Caco-2 (cell line): ENCODE data around the gene MCEE. TPM values are rescaled to one million over a fixed set of nuclear protein-coding genes. Genes with fewer than 3 reads are reported as not detected.

Source experiments
- BruUV-seq: library from RNA; stranded (reverse); fragments of 400-500 nt; replicated peaks from 2 replicates; lab custom pipeline; 2021; lab: Mats Ljungman, UMichigan
- CTCF ChIA-PET: fragments of 300-600 bp; sonication (Branson Sonifier 250); formaldehyde crosslinking; loops from one replicate; lab custom pipeline; 2022; ENCODE audit warnings: antibody characterized with exemption; lab: Charles Lee
- POLR2A ChIA-PET: fragments of 300-600 bp; sonication (Branson Sonifier 250); formaldehyde crosslinking; loops from one replicate; lab custom pipeline; 2022; ENCODE audit warnings: antibody characterized with exemption; lab: Charles Lee
- DNase-seq, 2 experiments: peaks; one replicate each; pipeline versions ENCODE4 v3.0.0 to v3.0.0-alpha.2; 2020 to 2022
- H3K27me3 ChIP-seq: replicated peaks from 2 replicates; pipeline ENCODE4 v1.6.0; 2011; ENCODE audit warnings: low read length; ENCODE audit not compliant: control insufficient read depth, insufficient read depth
- H3K36me3 ChIP-seq: 2 replicates; pipeline ENCODE4 v1.5.1; 2011; ENCODE audit warnings: low read length; ENCODE audit not compliant: control insufficient read depth, insufficient read depth
- H3K4me1 ChIP-seq: fragments of 250-450 bp; sonication (Bioruptor Pico); 2 replicates; pipeline ENCODE4 v1.5.1; 2020; ENCODE audit warnings: mild to moderate bottlenecking
- H3K4me3 ChIP-seq: 2 replicates; pipeline ENCODE4 v1.5.1; 2011; ENCODE audit warnings: low read depth, mild to moderate bottlenecking, control low read depth, low read length
- H3K9me3 ChIP-seq: fragments of 250-450 bp; sonication (Bioruptor Pico); 2 replicates; pipeline ENCODE4 v1.5.1; 2020; ENCODE audit warnings: mild to moderate bottlenecking, moderate library complexity
- H3K27ac Mint-ChIP-seq: one replicate; pipeline ENCODE4 v1.8.0; 2022; ENCODE audit warnings: mixed read lengths; ENCODE audit not compliant: unreplicated experiment
- H3K27me3 Mint-ChIP-seq: one replicate; pipeline ENCODE4 v1.8.0; 2022; ENCODE audit warnings: mixed read lengths; ENCODE audit not compliant: insufficient read depth, unreplicated experiment
- H3K36me3 Mint-ChIP-seq: one replicate; pipeline ENCODE4 v1.8.0; 2022; ENCODE audit warnings: mild to moderate bottlenecking, mixed read lengths; ENCODE audit not compliant: insufficient read depth, unreplicated experiment
- H3K4me1 Mint-ChIP-seq: one replicate; pipeline ENCODE4 v1.8.0; 2022; ENCODE audit warnings: low read depth, mixed read lengths; ENCODE audit not compliant: unreplicated experiment
- H3K4me3 Mint-ChIP-seq: one replicate; pipeline ENCODE4 v1.8.0; 2022; ENCODE audit warnings: mild to moderate bottlenecking, moderate library complexity, mixed read lengths; ENCODE audit not compliant: unreplicated experiment
- H3K9me3 Mint-ChIP-seq: one replicate; pipeline ENCODE4 v1.8.0; 2022; ENCODE audit warnings: mixed read lengths; ENCODE audit not compliant: unreplicated experiment
- intact Hi-C: fragments of 100-400 bp; cut with micrococcal nuclease; formaldehyde crosslinking; loops from one replicate; pipeline ENCODE4 v1.10.0; 2022; ENCODE audit not compliant: unreplicated experiment
- total RNA-seq: library from RNA; stranded (reverse); gene quantifications from 2 replicates; pipeline ENCODE4 v1.2.3, GENCODE V29; 2022
- TF ChIP-seq, protein P1 (sequence below), 2 experiments: fragments of 200-600 bp in 1 of 2; IDR thresholded peaks; 1 replicate in 1 of 2; 2 replicates in 1 of 2; pipeline versions ENCODE4 v1.5.1 to v1.8.0; 2011 to 2022; ENCODE audit warnings: antibody characterized with exemption in 1 of 2, control low read depth in 1 of 2, inconsistent platforms in 1 of 2, low read depth in 1 of 2, low read length in 1 of 2, mild to moderate bottlenecking in 1 of 2, moderate library complexity in 1 of 2; ENCODE audit not compliant: insufficient read depth in 1 of 2, severe bottlenecking in 1 of 2, unreplicated experiment in 1 of 2

MCEE gene
- total RNA-seq, 1 experiment from 2014 or later, result 13.7 TPM

GRCh38 chr2:71063216-71063615 is 66.8 kb downstream of the MCEE start:
- ChIA-PET POLR2A (no interaction called here), CTCF (no interaction called here)

DNA sequence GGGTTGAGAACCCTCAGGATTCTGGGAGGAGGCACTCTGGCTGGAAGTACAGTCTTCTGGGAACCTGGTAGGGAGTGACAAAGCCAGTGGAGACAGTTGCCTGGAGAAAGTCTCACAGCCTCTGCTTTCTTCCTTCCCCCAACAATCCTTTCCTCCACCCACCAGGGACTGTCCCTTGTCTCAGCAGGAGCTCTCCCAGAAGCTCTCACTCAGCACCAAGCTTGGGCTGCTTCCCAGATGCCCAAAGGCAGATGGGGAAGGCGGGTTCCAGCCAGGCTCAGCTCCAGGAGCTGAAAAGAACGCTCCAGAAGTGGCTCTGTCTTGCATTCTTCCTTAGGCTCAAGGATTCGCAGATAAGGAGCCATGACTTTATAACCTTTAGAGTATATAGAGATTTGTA is 69.2 kb downstream of the MCEE start:
- POLR2A ChIA-PET, result no interaction called here
- peaks cover 3% of the 10 kb centered on the region for H3K27me3 Mint-ChIP-seq
- no peaks in the 10 kb centered on the region for H3K4me1 Mint-ChIP-seq

More at GRCh38 chr2:71063216-71063615, 66.8 kb downstream of the MCEE start:
- Mint-ChIP-seq H3K36me3 (peaks cover 4% of the 10 kb centered on the region), H3K27me3 (peaks cover 3% of the 10 kb centered on the region), H3K4me3 (no peak overlapping the region), H3K4me1 (no peaks in the 10 kb centered on the region), H3K27ac (no peak overlapping the region), H3K9me3 (no peaks in the 10 kb centered on the region)
- H3K9me3 ChIP-seq, result no peaks in the 10 kb centered on the region
- H3K4me1 ChIP-seq, result 0 out of 2 replicates have a peak, but pooled peaks cover 4% of the 10 kb centered on the region
- TF ChIP-seq, protein P1, sequence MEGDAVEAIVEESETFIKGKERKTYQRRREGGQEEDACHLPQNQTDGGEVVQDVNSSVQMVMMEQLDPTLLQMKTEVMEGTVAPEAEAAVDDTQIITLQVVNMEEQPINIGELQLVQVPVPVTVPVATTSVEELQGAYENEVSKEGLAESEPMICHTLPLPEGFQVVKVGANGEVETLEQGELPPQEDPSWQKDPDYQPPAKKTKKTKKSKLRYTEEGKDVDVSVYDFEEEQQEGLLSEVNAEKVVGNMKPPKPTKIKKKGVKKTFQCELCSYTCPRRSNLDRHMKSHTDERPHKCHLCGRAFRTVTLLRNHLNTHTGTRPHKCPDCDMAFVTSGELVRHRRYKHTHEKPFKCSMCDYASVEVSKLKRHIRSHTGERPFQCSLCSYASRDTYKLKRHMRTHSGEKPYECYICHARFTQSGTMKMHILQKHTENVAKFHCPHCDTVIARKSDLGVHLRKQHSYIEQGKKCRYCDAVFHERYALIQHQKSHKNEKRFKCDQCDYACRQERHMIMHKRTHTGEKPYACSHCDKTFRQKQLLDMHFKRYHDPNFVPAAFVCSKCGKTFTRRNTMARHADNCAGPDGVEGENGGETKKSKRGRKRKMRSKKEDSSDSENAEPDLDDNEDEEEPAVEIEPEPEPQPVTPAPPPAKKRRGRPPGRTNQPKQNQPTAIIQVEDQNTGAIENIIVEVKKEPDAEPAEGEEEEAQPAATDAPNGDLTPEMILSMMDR (IDR thresholded peaks at IDR 0.05; ENCODE audit: insufficient read depth in 1 of 2, low read depth in 1 of 2, low read length in 1 of 2, severe bottlenecking in 1 of 2, unreplicated experiment in 1 of 2), result no peak
- H3K4me3 ChIP-seq, result no peak overlapping the region
- no peaks in the 10 kb centered on the region for H3K27me3 ChIP-seq
- BruUV-seq, result no TSS peak
- no peak for DNase-seq
- intact Hi-C loops, result no loop called here
- no peaks in the 10 kb centered on the region for H3K36me3 ChIP-seq

DNA sequence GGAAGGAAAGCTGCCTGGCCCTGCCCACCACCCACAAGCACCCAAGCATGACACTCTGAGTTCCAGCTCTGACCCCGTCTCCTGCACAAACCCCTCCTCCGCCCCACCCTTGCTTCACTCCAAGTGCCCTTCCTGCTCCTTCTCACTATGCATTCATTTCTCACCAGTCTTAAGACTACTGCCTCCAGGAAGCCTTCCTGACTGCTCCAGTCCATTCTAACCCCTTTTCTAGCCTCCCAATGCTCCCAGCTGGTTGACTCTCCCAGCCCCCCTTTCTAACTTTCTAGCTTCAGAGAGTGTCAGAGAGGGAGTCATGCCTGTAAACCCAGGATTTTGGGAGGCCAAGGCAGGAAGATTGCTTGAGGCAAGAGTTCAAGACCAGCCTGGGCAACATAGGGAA is 69.8 kb downstream of the MCEE start:
- Mint-ChIP-seq H3K27ac (no peak overlapping the region), H3K27me3 (peaks cover 3% of the 10 kb centered on the region), H3K4me1 (no peaks in the 10 kb centered on the region), H3K9me3 (no peaks in the 10 kb centered on the region), H3K36me3 (no peaks in the 10 kb centered on the region), H3K4me3 (no peak overlapping the region)
- ChIA-PET CTCF (interaction anchor here (0.7 to 1.4 kb wide), 2 partner anchors 9 to 264 kb away, joined by 3 to 5 read pairs; partner anchors contain the start of gene NAGK), POLR2A (no interaction called here)
- BruUV-seq, result no TSS peak
- no peaks in the 10 kb centered on the region for H3K27me3 ChIP-seq
- H3K4me1 ChIP-seq, result no peaks in the 10 kb centered on the region
- TF ChIP-seq, protein P1 (IDR thresholded peaks at IDR 0.05; ENCODE audit: insufficient read depth in 1 of 2, low read depth in 1 of 2, low read length in 1 of 2, severe bottlenecking in 1 of 2, unreplicated experiment in 1 of 2), result no peak
- H3K36me3 ChIP-seq, result no peaks in the 10 kb centered on the region
- H3K4me3 ChIP-seq, result no peak overlapping the region
- H3K9me3 ChIP-seq, result no peaks in the 10 kb centered on the region
- DNase-seq, result no peak
- intact Hi-C loops, result no loop called here

More for the DNA sequence above, 69.2 kb downstream of the MCEE start:
- Mint-ChIP-seq H3K27ac (no peak overlapping the region), H3K36me3 (no peaks in the 10 kb centered on the region), H3K9me3 (no peaks in the 10 kb centered on the region), H3K4me3 (no peak overlapping the region)
- Histone ChIP-seq H3K4me1 (no peaks in the 10 kb centered on the region), H3K36me3 (no peaks in the 10 kb centered on the region), H3K27me3 (no peaks in the 10 kb centered on the region), H3K9me3 (no peaks in the 10 kb centered on the region), H3K4me3 (no peak overlapping the region)
- BruUV-seq, result no TSS peak
- intact Hi-C loops, result no loop called here
- DNase-seq, result no peak
- CTCF ChIA-PET, result interaction anchor here (0.5 kb wide), 1 partner anchor 271 kb away, joined by 5 read pairs; the partner anchor contains the start of gene ZNF638
- TF ChIP-seq, protein P1 (IDR thresholded peaks at IDR 0.05; ENCODE audit: insufficient read depth in 1 of 2, low read depth in 1 of 2, low read length in 1 of 2, severe bottlenecking in 1 of 2, unreplicated experiment in 1 of 2), result no peak

Other genes with a start within 250 kb of the MCEE start
- 0.61 TPM in 1 of 2 replicates, not detected in the other for gene VAX2, start 229.7 kb downstream of the MCEE start, total RNA-seq
- 2.6 and 4.0 TPM in 2 replicates for gene ATP6V1B1, start 194.3 kb downstream of the MCEE start, total RNA-seq
- gene ANKRD53, start 151.6 kb downstream of the MCEE start, total RNA-seq, result 0.16 and 0.28 TPM in 2 replicates
- 64.1 and 70.0 TPM in 2 replicates for gene TEX261, start 135.4 kb downstream of the MCEE start, total RNA-seq
- 87.6 and 101 TPM in 2 replicates for gene NAGK, start 61.6 kb downstream of the MCEE start, total RNA-seq
- 53.2 and 57.8 TPM in 2 replicates for gene MPHOSPH10, start 405 bp upstream of the MCEE start, total RNA-seq
- gene PAIP2B, start 96.9 kb upstream of the MCEE start, total RNA-seq, result 9.1 and 9.9 TPM in 2 replicates
- gene ZNF638, start 201.6 kb upstream of the MCEE start, total RNA-seq, result 133 and 134 TPM in 2 replicates